NCI-H1417 treated with DMSO at 0.1 percent for 48 hours (cell line): Measurements from ENCODE around the gene ENO4.
A peak's percentile ranks its signal among the peaks of the same experiment; 100 is the strongest.

Experiments
- DNase-seq: peaks from one replicate; lab custom pipeline; 2025; lab: John Stamatoyannopoulos, UW

ENO4 gene

GRCh38 chr10:116849248-116850057, at the start of gene ENO4:
Gene ENO4, plus strand, starts transcription at chr10:116849499. Its CDS starts 68 bp downstream, at chr10:116849567.
- DNase-seq: peak; percentile 82

- DNase-seq: no peak
Observed at GRCh38 chr10:116800286-116800929, 48.9 kb upstream of the ENO4 start.

- no peak for DNase-seq
Observed at GRCh38 chr10:116801658-116802057, 47.6 kb upstream of the ENO4 start.

- no peak for DNase-seq
Observed at GRCh38 chr10:116802474-116802873, 46.8 kb upstream of the ENO4 start.

GRCh38 chr10:116802876-116803275, 46.4 kb upstream of the ENO4 start:
- DNase-seq: no peak

GRCh38 chr10:116803451-116804249, 45.6 kb upstream of the ENO4 start:
- DNase-seq: no peak

- no peak for DNase-seq
Observed at GRCh38 chr10:116808706-116809105, 40.6 kb upstream of the ENO4 start.

GRCh38 chr10:116809483-116810119, 39.7 kb upstream of the ENO4 start:
- DNase-seq: no peak

- no peak for DNase-seq
Observed at GRCh38 chr10:116810120-116810500, 39.2 kb upstream of the ENO4 start.

GRCh38 chr10:116810895-116811294, 38.4 kb upstream of the ENO4 start:
- no peak for DNase-seq

GRCh38 chr10:116811691-116812090, 37.6 kb upstream of the ENO4 start:
- no peak for DNase-seq

- DNase-seq: no peak
Observed at GRCh38 chr10:116815641-116816415, 33.5 kb upstream of the ENO4 start.

GRCh38 chr10:116817178-116817577, 32.1 kb upstream of the ENO4 start:
- no peak for DNase-seq

GRCh38 chr10:116817780-116818343, 31.4 kb upstream of the ENO4 start:
- DNase-seq: no peak

- no peak for DNase-seq
Observed at GRCh38 chr10:116819999-116820677, 29.2 kb upstream of the ENO4 start.

- no peak for DNase-seq
Observed at GRCh38 chr10:116825901-116826300, 23.4 kb upstream of the ENO4 start.

- no peak for DNase-seq
Observed at GRCh38 chr10:116826803-116827202, 22.5 kb upstream of the ENO4 start.

GRCh38 chr10:116827214-116827671, 22.1 kb upstream of the ENO4 start:
- DNase-seq: no peak

GRCh38 chr10:116828116-116828515, 21.2 kb upstream of the ENO4 start:
- DNase-seq: no peak

GRCh38 chr10:116829711-116830110, 19.6 kb upstream of the ENO4 start:
- no peak for DNase-seq
